ENCODE results near the gene EFNA4.

EFNA4 gene

GRCh38 chr1:155026588-155026987 is 37.0 kb upstream of the EFNA4 start:
- no peak overlapping the region for H3K27ac Mint-ChIP-seq
- H3K36me3 Mint-ChIP-seq = no peaks in the 10 kb centered on the region
- no peaks in the 10 kb centered on the region for H3K9me3 Mint-ChIP-seq (ENCODE audit: low read depth)
- H3K4me1 Mint-ChIP-seq (ENCODE audit: low read depth) = no peaks in the 10 kb centered on the region
- no peak overlapping the region for H3K4me3 Mint-ChIP-seq
- peaks cover 1% of the 10 kb centered on the region for H3K27me3 Mint-ChIP-seq

GRCh38 chr1:155029513-155030242 is 33.9 kb upstream of the EFNA4 start:
- Mint-ChIP-seq H3K36me3 (no peaks in the 10 kb centered on the region), H3K27me3 (no peaks in the 10 kb centered on the region), H3K4me3 (no peak overlapping the region), H3K9me3 (ENCODE audit: low read depth) (no peaks in the 10 kb centered on the region), H3K4me1 (ENCODE audit: low read depth) (no peaks in the 10 kb centered on the region), H3K27ac (no peak overlapping the region)

- H3K27me3 Mint-ChIP-seq = no peaks in the 10 kb centered on the region
- no peak overlapping the region for H3K27ac Mint-ChIP-seq
- H3K4me3 Mint-ChIP-seq = no peak overlapping the region
- no peaks in the 10 kb centered on the region for H3K4me1 Mint-ChIP-seq (ENCODE audit: low read depth)
- H3K9me3 Mint-ChIP-seq (ENCODE audit: low read depth) = no peaks in the 10 kb centered on the region
- no peaks in the 10 kb centered on the region for H3K36me3 Mint-ChIP-seq
These were observed 33.2 kb upstream of the EFNA4 start for GRCh38 chr1:155030243-155030795.

GRCh38 chr1:155030899-155031298 is 32.6 kb upstream of the EFNA4 start:
- H3K4me1 Mint-ChIP-seq (ENCODE audit: low read depth) = no peaks in the 10 kb centered on the region
- H3K9me3 Mint-ChIP-seq (ENCODE audit: low read depth) = no peaks in the 10 kb centered on the region
- no peak overlapping the region for H3K27ac Mint-ChIP-seq
- H3K4me3 Mint-ChIP-seq = no peak overlapping the region
- no peaks in the 10 kb centered on the region for H3K36me3 Mint-ChIP-seq
- H3K27me3 Mint-ChIP-seq = no peaks in the 10 kb centered on the region

- Mint-ChIP-seq H3K9me3 (ENCODE audit: low read depth) (no peaks in the 10 kb centered on the region), H3K36me3 (no peaks in the 10 kb centered on the region), H3K4me3 (no peak overlapping the region), H3K27ac (no peak overlapping the region), H3K27me3 (no peaks in the 10 kb centered on the region), H3K4me1 (ENCODE audit: low read depth) (no peaks in the 10 kb centered on the region)
These were observed 30.7 kb upstream of the EFNA4 start for GRCh38 chr1:155032886-155033285.

- Mint-ChIP-seq H3K9me3 (ENCODE audit: low read depth) (no peaks in the 10 kb centered on the region), H3K27ac (no peak within 1 kb of the TSS), H3K36me3 (no peaks in the 10 kb centered on the region), H3K4me1 (ENCODE audit: low read depth) (no peaks in the 10 kb centered on the region), H3K27me3 (no peaks in the 10 kb centered on the region), H3K4me3 (no peak within 1 kb of the TSS)
These were observed 30.0 kb upstream of the EFNA4 start, which contains the start of the genes DCST1 and DCST2 for GRCh38 chr1:155033524-155033923. DCST1 (plus strand) TSS chr1:155033824; CDS start chr1:155034037, 213 bp downstream. DCST2 (minus strand) TSS chr1:155033781; CDS start chr1:155033701, 80 bp downstream.

GRCh38 chr1:155034318-155035208 is 29.0 kb upstream of the EFNA4 start:
- H3K4me3 Mint-ChIP-seq = no peak overlapping the region
- no peaks in the 10 kb centered on the region for H3K4me1 Mint-ChIP-seq (ENCODE audit: low read depth)
- H3K27ac Mint-ChIP-seq = no peak overlapping the region
- no peaks in the 10 kb centered on the region for H3K27me3 Mint-ChIP-seq
- no peaks in the 10 kb centered on the region for H3K9me3 Mint-ChIP-seq (ENCODE audit: low read depth)
- H3K36me3 Mint-ChIP-seq = no peaks in the 10 kb centered on the region

GRCh38 chr1:155035936-155036335 is 27.6 kb upstream of the EFNA4 start:
- no peaks in the 10 kb centered on the region for H3K36me3 Mint-ChIP-seq
- no peak overlapping the region for H3K27ac Mint-ChIP-seq
- H3K4me1 Mint-ChIP-seq (ENCODE audit: low read depth) = no peaks in the 10 kb centered on the region
- H3K27me3 Mint-ChIP-seq = no peaks in the 10 kb centered on the region
- no peaks in the 10 kb centered on the region for H3K9me3 Mint-ChIP-seq (ENCODE audit: low read depth)
- no peak overlapping the region for H3K4me3 Mint-ChIP-seq

- H3K36me3 Mint-ChIP-seq = no peaks in the 10 kb centered on the region
- no peaks in the 10 kb centered on the region for H3K4me1 Mint-ChIP-seq (ENCODE audit: low read depth)
- H3K27ac Mint-ChIP-seq = no peak overlapping the region
- H3K27me3 Mint-ChIP-seq = no peaks in the 10 kb centered on the region
- no peaks in the 10 kb centered on the region for H3K9me3 Mint-ChIP-seq (ENCODE audit: low read depth)
- no peak overlapping the region for H3K4me3 Mint-ChIP-seq
These were observed 26.5 kb upstream of the EFNA4 start for GRCh38 chr1:155037043-155037442.

GRCh38 chr1:155037851-155038441 is 25.6 kb upstream of the EFNA4 start:
- peaks cover 2% of the 10 kb centered on the region for H3K27me3 Mint-ChIP-seq
- no peak overlapping the region for H3K4me3 Mint-ChIP-seq
- no peaks in the 10 kb centered on the region for H3K9me3 Mint-ChIP-seq (ENCODE audit: low read depth)
- H3K36me3 Mint-ChIP-seq = no peaks in the 10 kb centered on the region
- H3K27ac Mint-ChIP-seq = no peak overlapping the region
- no peaks in the 10 kb centered on the region for H3K4me1 Mint-ChIP-seq (ENCODE audit: low read depth)

- no peak overlapping the region for H3K27ac Mint-ChIP-seq
- H3K36me3 Mint-ChIP-seq = no peaks in the 10 kb centered on the region
- no peak overlapping the region for H3K4me3 Mint-ChIP-seq
- no peaks in the 10 kb centered on the region for H3K9me3 Mint-ChIP-seq (ENCODE audit: low read depth)
- no peaks in the 10 kb centered on the region for H3K4me1 Mint-ChIP-seq (ENCODE audit: low read depth)
- H3K27me3 Mint-ChIP-seq = peaks cover 2% of the 10 kb centered on the region
These were observed 24.8 kb upstream of the EFNA4 start for GRCh38 chr1:155038602-155039307.

- Mint-ChIP-seq H3K4me3 (no peak overlapping the region), H3K36me3 (no peaks in the 10 kb centered on the region), H3K27me3 (peaks cover 2% of the 10 kb centered on the region), H3K4me1 (ENCODE audit: low read depth) (no peaks in the 10 kb centered on the region), H3K9me3 (ENCODE audit: low read depth) (no peaks in the 10 kb centered on the region), H3K27ac (no peak overlapping the region)
These were observed 24.3 kb upstream of the EFNA4 start for GRCh38 chr1:155039308-155039669.

GRCh38 chr1:155040358-155041093 is 23.0 kb upstream of the EFNA4 start:
- Mint-ChIP-seq H3K9me3 (ENCODE audit: low read depth) (no peaks in the 10 kb centered on the region), H3K36me3 (no peaks in the 10 kb centered on the region), H3K27ac (no peak overlapping the region), H3K27me3 (peaks cover 2% of the 10 kb centered on the region), H3K4me1 (ENCODE audit: low read depth) (no peaks in the 10 kb centered on the region), H3K4me3 (no peak overlapping the region)

GRCh38 chr1:155042789-155043188 is 20.8 kb upstream of the EFNA4 start:
- H3K4me1 Mint-ChIP-seq (ENCODE audit: low read depth) = no peaks in the 10 kb centered on the region
- H3K27me3 Mint-ChIP-seq = peaks cover 2% of the 10 kb centered on the region
- H3K9me3 Mint-ChIP-seq (ENCODE audit: low read depth) = no peaks in the 10 kb centered on the region
- H3K36me3 Mint-ChIP-seq = no peaks in the 10 kb centered on the region
- H3K4me3 Mint-ChIP-seq = no peak overlapping the region
- no peak overlapping the region for H3K27ac Mint-ChIP-seq

All from activated naive CD8-positive, alpha-beta T cell (primary cell).